ENCODE data around the gene UBE2K.
"Not testable (repeated sequence)": the region's sequence is repeated elsewhere in the genome, so short reads cannot be mapped to it uniquely, and the experiment has no call there.

DNA sequence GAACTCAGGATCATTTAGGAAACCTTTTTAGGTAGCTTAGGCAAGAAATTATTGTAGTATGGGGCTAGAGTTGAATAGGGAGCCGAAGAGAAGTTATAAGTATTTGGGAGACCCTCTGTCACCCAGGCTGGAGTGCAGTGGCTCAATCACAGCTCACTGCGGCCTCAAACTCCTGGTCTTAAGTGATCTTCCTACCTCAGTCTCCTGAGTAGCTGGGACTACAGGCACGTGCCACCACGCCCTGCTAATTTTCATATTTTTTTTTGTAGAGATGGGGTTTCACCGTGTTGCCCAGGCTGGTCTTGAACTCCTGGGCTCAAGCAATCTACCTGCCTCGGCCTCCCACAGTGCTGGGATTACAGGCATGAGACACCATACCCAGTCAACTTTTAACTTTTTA, 23.3 kb downstream of the UBE2K start:
- not testable (repeated sequence) for TF ChIP-seq CTCF, POLR2A (IDR thresholded peaks at IDR 0.05)

All from body of pancreas (tissue), 4 donors.